IPS-15b (cell line): ENCODE measurements around the gene GTF2H1.

Experiments
- H3K27me3 ChIP-seq: one replicate; pipeline ENCODE4 v1.6.1; 2013; ENCODE audit warnings: low read length; ENCODE audit not compliant: control insufficient read depth, insufficient read depth
- H3K36me3 ChIP-seq: one replicate; pipeline ENCODE4 v1.6.1; 2013; ENCODE audit warnings: low read length; ENCODE audit not compliant: control insufficient read depth, insufficient read depth
- H3K4me1 ChIP-seq: one replicate; pipeline ENCODE4 v1.6.1; 2013; ENCODE audit warnings: mild to moderate bottlenecking, low read length; ENCODE audit not compliant: control insufficient read depth, insufficient read depth
- H3K4me3 ChIP-seq: one replicate; pipeline ENCODE4 v1.5.1; 2013; ENCODE audit warnings: low read depth, low read length
- H3K9ac ChIP-seq: one replicate; pipeline ENCODE4 v1.6.1; 2013; ENCODE audit warnings: low read depth, mild to moderate bottlenecking, low read length
- H3K9me3 ChIP-seq: one replicate; pipeline ENCODE4 v1.6.1; 2013; ENCODE audit warnings: mild to moderate bottlenecking, low read length; ENCODE audit not compliant: control insufficient read depth, insufficient read depth

GTF2H1 gene

DNA sequence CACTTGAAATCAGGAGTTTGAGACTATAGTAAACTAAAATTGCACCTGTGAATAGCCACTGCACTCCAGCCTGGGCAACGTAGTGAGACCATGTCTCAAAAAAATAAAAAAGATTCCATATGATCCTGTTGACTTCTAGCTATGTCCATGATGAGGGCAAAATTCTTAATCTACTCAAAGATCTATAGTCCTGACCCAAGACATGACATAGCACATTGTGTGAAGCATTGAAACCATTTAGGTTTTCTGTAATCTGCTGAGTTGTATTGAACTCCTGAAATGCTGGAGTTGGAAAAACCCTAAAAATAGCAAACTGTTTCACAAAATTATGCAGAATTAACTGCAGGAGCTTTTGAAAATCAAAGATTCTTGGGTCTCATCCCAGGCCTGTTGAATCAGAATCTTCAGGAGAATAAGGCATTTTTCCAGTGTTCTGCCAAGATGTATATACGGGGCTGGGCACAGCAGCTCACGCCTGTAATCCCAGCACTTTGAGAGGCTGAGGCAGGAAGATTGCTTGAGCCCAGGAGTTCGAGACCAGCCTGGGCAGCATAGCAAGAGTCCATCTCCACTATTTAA, 42.2 kb downstream of the GTF2H1 start:
- Histone ChIP-seq H3K36me3 (peaks cover 18% of the 10 kb centered on the region), H3K4me3 (no peak overlapping the region), H3K27me3 (no peaks in the 10 kb centered on the region), H3K4me1 (no peaks in the 10 kb centered on the region), H3K9me3 (no peaks in the 10 kb centered on the region), H3K9ac (no peak overlapping the region)

- Histone ChIP-seq H3K27me3 (no peaks in the 10 kb centered on the region), H3K4me1 (no peaks in the 10 kb centered on the region), H3K36me3 (peaks cover 18% of the 10 kb centered on the region), H3K9ac (no peak overlapping the region), H3K4me3 (no peak overlapping the region), H3K9me3 (no peaks in the 10 kb centered on the region)
These were observed 43.4 kb downstream of the GTF2H1 start for GRCh38 chr11:18365741-18366140.

- Histone ChIP-seq H3K4me3 (no peak overlapping the region), H3K9me3 (no peaks in the 10 kb centered on the region), H3K27me3 (no peaks in the 10 kb centered on the region), H3K9ac (no peak overlapping the region), H3K36me3 (peaks cover 18% of the 10 kb centered on the region), H3K4me1 (no peaks in the 10 kb centered on the region)
These were observed 43.9 kb downstream of the GTF2H1 start for GRCh38 chr11:18366286-18366685.

DNA sequence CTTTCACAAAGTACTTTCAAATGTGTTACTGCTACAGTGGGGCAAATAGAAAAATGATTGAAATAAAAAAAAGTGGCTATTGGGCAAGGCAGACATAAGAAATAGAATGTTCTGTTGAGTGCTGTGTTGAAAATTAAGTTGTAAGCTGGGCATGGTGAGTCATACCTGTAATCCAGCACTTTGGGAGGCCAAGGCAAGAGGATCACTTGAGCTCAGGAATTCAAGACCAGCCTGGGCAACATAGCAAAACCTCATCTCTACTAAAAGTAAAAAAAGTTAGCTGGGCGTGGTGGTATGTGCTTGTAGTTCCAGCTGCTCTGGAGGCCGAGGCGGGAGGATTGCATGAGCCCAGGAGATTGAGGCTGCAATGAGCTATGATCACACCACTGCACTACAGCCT, 45.1 kb downstream of the GTF2H1 start:
- H3K9me3 ChIP-seq: no peaks in the 10 kb centered on the region
- no peak overlapping the region for H3K9ac ChIP-seq
- no peaks in the 10 kb centered on the region for H3K4me1 ChIP-seq
- peaks cover 13% of the 10 kb centered on the region for H3K36me3 ChIP-seq
- H3K4me3 ChIP-seq: no peak overlapping the region
- H3K27me3 ChIP-seq: no peaks in the 10 kb centered on the region

DNA sequence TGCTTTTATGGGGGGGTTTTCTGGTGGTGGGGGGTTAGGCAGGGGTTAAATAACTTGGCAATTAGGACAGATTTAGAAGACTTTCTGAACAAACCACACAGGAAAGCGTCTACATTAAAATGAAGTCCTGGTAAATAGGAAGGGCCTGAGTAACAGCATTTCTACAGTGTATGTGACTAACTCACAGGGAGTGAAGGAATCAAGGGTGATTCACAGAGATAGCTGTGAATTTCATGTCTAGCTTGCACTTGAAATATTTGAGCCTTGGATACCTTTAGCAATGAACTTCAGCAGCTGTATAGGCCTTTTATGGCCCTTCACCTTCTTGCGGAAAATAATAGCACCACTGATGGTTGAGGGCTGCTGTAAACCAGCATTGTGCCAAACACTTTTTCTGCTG, 45.9 kb downstream of the GTF2H1 start:
- H3K9ac ChIP-seq: no peak overlapping the region

GRCh38 chr11:18369398-18369797, 47.0 kb downstream of the GTF2H1 start:
- H3K36me3 ChIP-seq: peaks cover 6% of the 10 kb centered on the region

More for the DNA sequence above, 45.9 kb downstream of the GTF2H1 start:
- Histone ChIP-seq H3K27me3 (no peaks in the 10 kb centered on the region), H3K4me3 (no peak overlapping the region), H3K36me3 (peaks cover 10% of the 10 kb centered on the region), H3K9me3 (no peaks in the 10 kb centered on the region), H3K4me1 (no peaks in the 10 kb centered on the region)

GRCh38 chr11:18371279-18371678, 48.9 kb downstream of the GTF2H1 start:
- no peaks in the 10 kb centered on the region for H3K27me3 ChIP-seq
- H3K4me1 ChIP-seq: no peaks in the 10 kb centered on the region
- H3K9me3 ChIP-seq: no peaks in the 10 kb centered on the region
- no peak overlapping the region for H3K4me3 ChIP-seq
- H3K9ac ChIP-seq: no peak overlapping the region
- H3K36me3 ChIP-seq: no peaks in the 10 kb centered on the region

More at GRCh38 chr11:18369398-18369797, 47.0 kb downstream of the GTF2H1 start:
- no peaks in the 10 kb centered on the region for H3K9me3 ChIP-seq
- H3K27me3 ChIP-seq: no peaks in the 10 kb centered on the region
- H3K9ac ChIP-seq: no peak overlapping the region
- no peak overlapping the region for H3K4me3 ChIP-seq
- H3K4me1 ChIP-seq: no peaks in the 10 kb centered on the region

- H3K27me3 ChIP-seq: no peaks in the 10 kb centered on the region
- no peaks in the 10 kb centered on the region for H3K9me3 ChIP-seq
- H3K4me3 ChIP-seq: no peak overlapping the region
- H3K9ac ChIP-seq: no peak overlapping the region
- no peaks in the 10 kb centered on the region for H3K4me1 ChIP-seq
- no peaks in the 10 kb centered on the region for H3K36me3 ChIP-seq
These were observed 49.8 kb downstream of the GTF2H1 start for GRCh38 chr11:18372201-18372600.

GRCh38 chr11:18374956-18375355, 52.6 kb downstream of the GTF2H1 start:
- Histone ChIP-seq H3K4me3 (no peak overlapping the region), H3K4me1 (no peaks in the 10 kb centered on the region), H3K27me3 (no peaks in the 10 kb centered on the region), H3K9me3 (no peaks in the 10 kb centered on the region), H3K36me3 (no peaks in the 10 kb centered on the region), H3K9ac (no peak overlapping the region)

GRCh38 chr11:18375941-18376340, 53.6 kb downstream of the GTF2H1 start:
- Histone ChIP-seq H3K9ac (no peak overlapping the region), H3K4me1 (no peaks in the 10 kb centered on the region), H3K36me3 (no peaks in the 10 kb centered on the region), H3K27me3 (no peaks in the 10 kb centered on the region), H3K4me3 (no peak overlapping the region), H3K9me3 (no peaks in the 10 kb centered on the region)

DNA sequence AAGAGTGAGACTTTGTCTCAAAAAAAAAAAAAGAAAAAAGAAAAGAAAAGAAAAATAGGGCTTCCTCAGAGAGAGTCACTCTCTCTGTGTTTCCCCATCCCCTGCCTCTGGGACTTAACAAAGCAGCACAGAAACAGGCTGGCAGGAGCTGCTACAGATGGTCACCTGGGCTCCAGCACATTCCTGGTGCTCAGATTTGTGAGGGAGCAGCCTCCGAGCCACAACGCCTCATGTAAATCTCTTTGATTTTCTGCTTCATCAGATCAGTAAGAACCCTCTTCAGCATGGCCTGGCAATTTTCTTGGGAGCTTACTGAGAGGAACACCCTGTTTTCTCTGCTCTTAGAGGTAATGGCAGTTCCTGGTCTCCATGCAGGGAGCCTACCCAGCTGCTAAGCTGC, 56.8 kb downstream of the GTF2H1 start:
- H3K9ac ChIP-seq: no peak overlapping the region
- no peak overlapping the region for H3K4me3 ChIP-seq
- H3K9me3 ChIP-seq: no peaks in the 10 kb centered on the region
- peaks cover 2% of the 10 kb centered on the region for H3K4me1 ChIP-seq
- no peaks in the 10 kb centered on the region for H3K27me3 ChIP-seq
- no peaks in the 10 kb centered on the region for H3K36me3 ChIP-seq

DNA sequence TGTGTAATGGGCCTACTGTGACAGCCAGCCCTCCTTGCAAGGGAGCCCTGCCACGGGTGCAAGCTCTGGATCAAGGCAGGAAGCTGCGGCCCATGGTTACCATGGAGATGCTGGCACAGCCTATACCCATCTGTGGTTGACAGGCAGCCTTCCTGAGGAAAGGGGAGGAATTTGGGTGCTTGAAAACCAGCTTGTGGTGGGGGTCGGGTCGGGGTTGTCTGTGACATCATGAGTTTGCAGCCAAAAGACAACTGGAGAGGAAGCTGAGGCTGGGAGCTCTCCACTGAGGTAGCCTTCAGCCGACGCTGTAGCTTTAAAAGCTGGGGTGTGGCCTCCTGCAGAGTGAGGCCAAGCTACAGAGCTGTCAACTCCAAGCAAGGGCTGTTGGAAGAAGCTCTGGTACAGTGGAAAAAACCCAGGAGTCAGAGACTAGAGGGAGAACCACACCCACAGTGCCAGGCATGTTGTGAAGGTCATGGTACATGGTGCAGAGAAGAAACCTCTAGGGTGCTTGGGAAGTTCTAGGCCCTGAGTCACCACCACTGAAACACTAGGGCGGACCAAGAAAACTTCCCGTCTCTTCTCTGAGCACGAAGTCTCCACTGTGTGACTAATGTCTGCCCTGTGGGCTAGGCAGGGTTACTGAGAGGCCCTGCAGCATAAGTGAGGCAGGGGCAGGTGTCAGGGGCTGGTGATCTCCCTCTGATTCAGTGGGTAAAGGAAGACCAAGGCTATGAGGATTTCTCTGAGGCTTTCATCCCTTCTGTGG, 61.2 kb downstream of the GTF2H1 start:
- Histone ChIP-seq H3K4me3 (no peak overlapping the region), H3K9me3 (no peaks in the 10 kb centered on the region), H3K36me3 (no peaks in the 10 kb centered on the region), H3K27me3 (no peaks in the 10 kb centered on the region), H3K4me1 (peaks cover 2% of the 10 kb centered on the region), H3K9ac (no peak overlapping the region)
